ENCODE data around the gene CCNI2.

CCNI2 gene

GRCh38 chr5:132754947-132755346, 7.7 kb downstream of the CCNI2 start:
- Mint-ChIP-seq H3K36me3 (peaks cover 4% of the 10 kb centered on the region), H3K27me3 (no peaks in the 10 kb centered on the region), H3K4me3 (no peak overlapping the region), H3K4me1 (peaks cover 9% of the 10 kb centered on the region), H3K27ac (no peak overlapping the region), H3K9me3 (no peaks in the 10 kb centered on the region)
- DNase-seq, result no peak
- CTCF ChIA-PET, result interaction anchor here (0.8 to 4.4 kb wide), 11 partner anchors 9 to 254 kb away, joined by 3 to 37 read pairs (median 5); partner anchors contain the start of gene KIF3A

- Mint-ChIP-seq H3K9me3 (no peaks in the 10 kb centered on the region), H3K36me3 (peaks cover 4% of the 10 kb centered on the region), H3K27me3 (no peaks in the 10 kb centered on the region), H3K4me1 (peaks cover 4% of the 10 kb centered on the region), H3K27ac (no peak overlapping the region), H3K4me3 (no peak overlapping the region)
- DNase-seq, result no peak
- CTCF ChIA-PET, result interaction anchor here (0.9 to 1.4 kb wide), 3 partner anchors 10 to 64 kb away, joined by 3 to 6 read pairs (median 4); no protein-coding TSS in a partner anchor
These were observed 9.3 kb downstream of the CCNI2 start for GRCh38 chr5:132756542-132756941.

- CTCF ChIA-PET, result no interaction called here
- H3K36me3 Mint-ChIP-seq, result peaks cover 7% of the 10 kb centered on the region
- no peaks in the 10 kb centered on the region for H3K27me3 Mint-ChIP-seq
- no peak overlapping the region for H3K4me3 Mint-ChIP-seq
- no peaks in the 10 kb centered on the region for H3K9me3 Mint-ChIP-seq
- peaks cover 4% of the 10 kb centered on the region for H3K4me1 Mint-ChIP-seq
- H3K27ac Mint-ChIP-seq, result no peak overlapping the region
- DNase-seq, result no peak
These were observed 11.2 kb downstream of the CCNI2 start for GRCh38 chr5:132758451-132758850.

- Mint-ChIP-seq H3K4me1 (peaks cover 4% of the 10 kb centered on the region), H3K27ac (no peak overlapping the region), H3K36me3 (peaks cover 7% of the 10 kb centered on the region), H3K4me3 (no peak overlapping the region), H3K9me3 (no peaks in the 10 kb centered on the region), H3K27me3 (no peaks in the 10 kb centered on the region)
- no peak for DNase-seq
- CTCF ChIA-PET, result interaction anchor here (0.9 kb wide), 1 partner anchor 56 kb away, joined by 3 read pairs; no protein-coding TSS in a partner anchor
These were observed 12.2 kb downstream of the CCNI2 start for GRCh38 chr5:132759114-132760048.

- no peaks in the 10 kb centered on the region for H3K27me3 Mint-ChIP-seq
- peaks cover 7% of the 10 kb centered on the region for H3K36me3 Mint-ChIP-seq
- H3K9me3 Mint-ChIP-seq, result no peaks in the 10 kb centered on the region
- H3K27ac Mint-ChIP-seq, result no peak overlapping the region
- CTCF ChIA-PET, result interaction anchor here (0.8 to 0.9 kb wide), 2 partner anchors 31 to 55 kb away, joined by 3 to 4 read pairs; no protein-coding TSS in a partner anchor
- H3K4me1 Mint-ChIP-seq, result no peaks in the 10 kb centered on the region
- H3K4me3 Mint-ChIP-seq, result no peak overlapping the region
- DNase-seq, result no peak
These were observed 12.8 kb downstream of the CCNI2 start for GRCh38 chr5:132760049-132760420.

GRCh38 chr5:132760601-132761317, 13.5 kb downstream of the CCNI2 start:
- Mint-ChIP-seq H3K4me3 (no peak overlapping the region), H3K4me1 (no peaks in the 10 kb centered on the region), H3K36me3 (peaks cover 7% of the 10 kb centered on the region), H3K27ac (no peak overlapping the region), H3K27me3 (no peaks in the 10 kb centered on the region), H3K9me3 (no peaks in the 10 kb centered on the region)
- CTCF ChIA-PET, result interaction anchor here (0.8 kb wide), 1 partner anchor 31 kb away, joined by 4 read pairs; no protein-coding TSS in a partner anchor
- no peak for DNase-seq

GRCh38 chr5:132761321-132762240, 14.4 kb downstream of the CCNI2 start:
- Mint-ChIP-seq H3K9me3 (no peaks in the 10 kb centered on the region), H3K27ac (no peak overlapping the region), H3K4me1 (no peaks in the 10 kb centered on the region), H3K27me3 (peaks cover 3% of the 10 kb centered on the region), H3K4me3 (no peak overlapping the region), H3K36me3 (peaks cover 7% of the 10 kb centered on the region)
- DNase-seq, result no peak
- CTCF ChIA-PET, result no interaction called here

- CTCF ChIA-PET, result no interaction called here
- no peak for DNase-seq
- Mint-ChIP-seq H3K4me3 (no peak overlapping the region), H3K9me3 (no peaks in the 10 kb centered on the region), H3K36me3 (peaks cover 7% of the 10 kb centered on the region), H3K27ac (no peak overlapping the region), H3K27me3 (peaks cover 8% of the 10 kb centered on the region), H3K4me1 (no peaks in the 10 kb centered on the region)
These were observed 15.2 kb downstream of the CCNI2 start for GRCh38 chr5:132762246-132763000.

GRCh38 chr5:132763181-132764036, 16.2 kb downstream of the CCNI2 start:
- Mint-ChIP-seq H3K4me1 (no peaks in the 10 kb centered on the region), H3K27ac (no peak overlapping the region)

GRCh38 chr5:132764051-132764450, 16.8 kb downstream of the CCNI2 start:
- no peak for DNase-seq
- peaks cover 6% of the 10 kb centered on the region for H3K36me3 Mint-ChIP-seq
- CTCF ChIA-PET, result no interaction called here
- peaks cover 15% of the 10 kb centered on the region for H3K27me3 Mint-ChIP-seq
- no peak overlapping the region for H3K27ac Mint-ChIP-seq
- H3K4me3 Mint-ChIP-seq, result no peak overlapping the region
- no peaks in the 10 kb centered on the region for H3K9me3 Mint-ChIP-seq
- no peaks in the 10 kb centered on the region for H3K4me1 Mint-ChIP-seq

More at GRCh38 chr5:132763181-132764036, 16.2 kb downstream of the CCNI2 start:
- Mint-ChIP-seq H3K27me3 (peaks cover 9% of the 10 kb centered on the region), H3K4me3 (no peak overlapping the region), H3K36me3 (peaks cover 7% of the 10 kb centered on the region), H3K9me3 (no peaks in the 10 kb centered on the region)
- CTCF ChIA-PET, result no interaction called here
- no peak for DNase-seq

- H3K27me3 Mint-ChIP-seq, result peaks cover 15% of the 10 kb centered on the region
- no peaks in the 10 kb centered on the region for H3K9me3 Mint-ChIP-seq
- no peak overlapping the region for H3K27ac Mint-ChIP-seq
- no peak for DNase-seq
- CTCF ChIA-PET, result no interaction called here
- no peaks in the 10 kb centered on the region for H3K4me1 Mint-ChIP-seq
- H3K4me3 Mint-ChIP-seq, result no peak overlapping the region
- peaks cover 6% of the 10 kb centered on the region for H3K36me3 Mint-ChIP-seq
These were observed 17.5 kb downstream of the CCNI2 start for GRCh38 chr5:132764671-132765238.

- H3K27ac Mint-ChIP-seq, result no peak overlapping the region
- DNase-seq, result no peak
- H3K9me3 Mint-ChIP-seq, result no peaks in the 10 kb centered on the region
- no peaks in the 10 kb centered on the region for H3K4me1 Mint-ChIP-seq
- peaks cover 15% of the 10 kb centered on the region for H3K27me3 Mint-ChIP-seq
- no peak overlapping the region for H3K4me3 Mint-ChIP-seq
- CTCF ChIA-PET, result interaction anchor here (0.6 kb wide), 1 partner anchor 238 kb away, joined by 3 read pairs; no protein-coding TSS in a partner anchor
- peaks cover 6% of the 10 kb centered on the region for H3K36me3 Mint-ChIP-seq
These were observed 18.2 kb downstream of the CCNI2 start for GRCh38 chr5:132765311-132766019.

Measured in activated naive CD4-positive, alpha-beta T cell treated with anti-CD3 and anti-CD28 coated beads, Interleukin-2, amount 10 ng/mL, durations not matched to agents 7 days and 5 days (primary cell).